ENCODE data around the gene RBMS1. TPM values are rescaled to one million over a fixed set of nuclear protein-coding genes. Genes with fewer than 3 reads are reported as not detected.

RBMS1 gene
- total RNA-seq, 1 experiment from 2014 or later, result 77.5 TPM

DNA sequence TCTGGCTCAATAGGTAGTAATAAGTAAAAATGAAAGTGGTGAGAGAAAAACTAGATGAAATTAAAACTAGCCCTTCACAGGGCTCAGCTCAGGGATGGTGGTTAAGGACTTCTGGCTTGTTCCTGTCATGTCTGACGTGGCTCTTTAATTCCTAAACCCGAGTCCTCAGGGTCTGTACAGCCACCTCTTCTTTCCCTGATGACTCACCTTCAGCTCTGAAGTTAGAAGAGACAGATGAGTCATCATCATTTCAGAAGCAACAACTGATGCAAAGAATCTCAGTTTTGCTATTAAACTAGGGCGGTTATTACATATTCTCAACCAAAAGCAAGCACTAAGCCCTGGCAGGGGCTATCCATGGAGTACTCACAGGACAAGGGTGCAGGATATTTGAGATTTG lies 269.5 kb downstream of the RBMS1 start:
- H4K20me1 ChIP-seq (ENCODE audit: control insufficient read depth, insufficient read depth, insufficient read length), result no peaks in the 10 kb centered on the region
- H3K23ac ChIP-seq (ENCODE audit: insufficient read length, low read depth, low read length), result no peak overlapping the region
- H3K79me2 ChIP-seq (ENCODE audit: insufficient read depth, low read length), result no peaks in the 10 kb centered on the region; the same call in 1 of the 2 replicates
- Mint-ChIP-seq H3K27ac (no peak overlapping the region), H3K27me3 (ENCODE audit: low read depth) (no peaks in the 10 kb centered on the region), H3K9me3 (no peaks in the 10 kb centered on the region), H3K36me3 (ENCODE audit: insufficient read depth in 1 of 3, low read depth in 3 of 3) (no peaks in the 10 kb centered on the region; a peak in 1 of 7 replicates), H3K4me1 (peaks cover 12 to 17% of the 10 kb centered on the region in 2 experiments), H3K4me3 (no peak overlapping the region)
- TF ChIP-seq, protein P1, sequence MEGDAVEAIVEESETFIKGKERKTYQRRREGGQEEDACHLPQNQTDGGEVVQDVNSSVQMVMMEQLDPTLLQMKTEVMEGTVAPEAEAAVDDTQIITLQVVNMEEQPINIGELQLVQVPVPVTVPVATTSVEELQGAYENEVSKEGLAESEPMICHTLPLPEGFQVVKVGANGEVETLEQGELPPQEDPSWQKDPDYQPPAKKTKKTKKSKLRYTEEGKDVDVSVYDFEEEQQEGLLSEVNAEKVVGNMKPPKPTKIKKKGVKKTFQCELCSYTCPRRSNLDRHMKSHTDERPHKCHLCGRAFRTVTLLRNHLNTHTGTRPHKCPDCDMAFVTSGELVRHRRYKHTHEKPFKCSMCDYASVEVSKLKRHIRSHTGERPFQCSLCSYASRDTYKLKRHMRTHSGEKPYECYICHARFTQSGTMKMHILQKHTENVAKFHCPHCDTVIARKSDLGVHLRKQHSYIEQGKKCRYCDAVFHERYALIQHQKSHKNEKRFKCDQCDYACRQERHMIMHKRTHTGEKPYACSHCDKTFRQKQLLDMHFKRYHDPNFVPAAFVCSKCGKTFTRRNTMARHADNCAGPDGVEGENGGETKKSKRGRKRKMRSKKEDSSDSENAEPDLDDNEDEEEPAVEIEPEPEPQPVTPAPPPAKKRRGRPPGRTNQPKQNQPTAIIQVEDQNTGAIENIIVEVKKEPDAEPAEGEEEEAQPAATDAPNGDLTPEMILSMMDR (conservative IDR thresholded peaks at IDR 0.05), result no peak
- H3K4me1 ChIP-seq (ENCODE audit: insufficient read depth, low read length), result peaks cover 7% of the 10 kb centered on the region; the same call in 1 of the 2 replicates
- no peak overlapping the region for H2BK20ac ChIP-seq (ENCODE audit: low read depth, low read length, poor library complexity, severe bottlenecking)
- H3K27me3 ChIP-seq (ENCODE audit: insufficient read depth, low read length), result no peaks in the 10 kb centered on the region
- no peaks in the 10 kb centered on the region for H3K79me1 ChIP-seq (ENCODE audit: insufficient read depth, low read depth, low read length, poor library complexity, severe bottlenecking)
- H2AK5ac ChIP-seq (ENCODE audit: insufficient read length, low read length), result no peak overlapping the region
- H4K8ac ChIP-seq (replicated peaks; ENCODE audit: insufficient read length, low read depth, low read length), result no peak overlapping the region
- no peak overlapping the region for H3K9ac ChIP-seq (ENCODE audit: extremely low read depth, insufficient read length, low read length)
- H3K18ac ChIP-seq (ENCODE audit: insufficient read length, low read depth, low read length), result no peak overlapping the region
- no peaks in the 10 kb centered on the region for H3K9me3 ChIP-seq (ENCODE audit: control insufficient read depth, low read depth, low read length)
- H3K4ac ChIP-seq (ENCODE audit: low read depth, low read length), result no peak overlapping the region
- H2BK12ac ChIP-seq (ENCODE audit: insufficient read length, low read depth, low read length), result no peak overlapping the region
- no peak overlapping the region for H3K14ac ChIP-seq (ENCODE audit: insufficient read depth, low read length)
- DNase-seq, result no peak
- no peaks in the 10 kb centered on the region for H3K23me2 ChIP-seq (ENCODE audit: insufficient read length, low read depth, low read length, poor library complexity, severe bottlenecking)
- H2BK120ac ChIP-seq (ENCODE audit: low read depth, low read length, poor library complexity, severe bottlenecking), result no peak overlapping the region
- H3K27ac ChIP-seq (ENCODE audit: insufficient read length, low read depth, low read length), result no peak overlapping the region
- no CpG with 5 or more reads among the region's 3 CpGs for WGBS (ENCODE audit: extremely low coverage, insufficient read length, low lambda C conversion rate)
- H2AFZ ChIP-seq (ENCODE audit: low read length), result no peak overlapping the region
- H3T11ph ChIP-seq (ENCODE audit: low read length), result no peak overlapping the region
- no peak overlapping the region for H3K56ac ChIP-seq (ENCODE audit: insufficient read length, low read depth, low read length)
- H2BK15ac ChIP-seq (ENCODE audit: low read depth, low read length), result no peak overlapping the region
- no peak overlapping the region for H3K4me2 ChIP-seq (ENCODE audit: insufficient read depth, insufficient read length, low read length)
- no peak overlapping the region for H4K91ac ChIP-seq (ENCODE audit: insufficient read length, low read depth, low read length)
- no peak overlapping the region for H2BK5ac ChIP-seq (ENCODE audit: insufficient read length, low read length)
- no peak overlapping the region for H4K5ac ChIP-seq (ENCODE audit: insufficient read length, low read depth, low read length)

Measured in H9 (cell line).